Thyroid gland (tissue), 4 donors: Measurements from ENCODE around the gene LAMTOR4.

Source experiments
- POLR2A ChIP-seq, 2 donors: fragments of 450-650 bp; IDR thresholded peaks; one replicate each; pipeline ENCODE4 v1.6.1; 2017; ENCODE audit warnings: antibody characterized with exemption in 2 of 2, mild to moderate bottlenecking in 2 of 2, moderate library complexity in 1 of 2
- TF ChIP-seq, protein P1 (sequence below), 6 experiments: fragments of 200-600 bp in 3 of 6; fragments of 450-650 bp in 3 of 6; sonication (generic) in 3 of 6; IDR thresholded peaks; one replicate each; pipeline ENCODE4 v1.5.1; 2016 to 2019; ENCODE audit warnings: antibody characterized with exemption in 6 of 6, mild to moderate bottlenecking in 2 of 6, inconsistent platforms in 1 of 6, moderate library complexity in 1 of 6

DNA sequence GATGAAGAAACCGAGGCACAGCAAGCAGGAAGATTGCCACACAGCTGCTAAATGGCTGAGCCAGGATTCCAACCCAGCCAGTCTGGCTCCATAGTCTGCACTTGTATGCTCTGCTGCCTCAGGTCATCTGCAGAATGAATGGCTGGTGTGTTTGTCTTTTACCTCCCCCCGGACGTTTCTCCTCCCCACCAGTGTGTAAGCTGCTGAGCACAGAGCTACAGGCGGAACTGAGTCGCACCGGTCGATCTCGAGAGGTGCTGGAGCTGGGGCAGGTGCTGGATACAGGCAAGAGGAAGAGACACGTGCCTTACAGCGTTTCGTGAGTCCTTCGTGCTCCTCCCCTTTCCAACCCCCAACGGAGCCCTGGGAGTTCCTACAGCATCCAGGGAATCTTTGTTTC is 26.7 kb upstream of the LAMTOR4 start:
- TF ChIP-seq, protein P1, sequence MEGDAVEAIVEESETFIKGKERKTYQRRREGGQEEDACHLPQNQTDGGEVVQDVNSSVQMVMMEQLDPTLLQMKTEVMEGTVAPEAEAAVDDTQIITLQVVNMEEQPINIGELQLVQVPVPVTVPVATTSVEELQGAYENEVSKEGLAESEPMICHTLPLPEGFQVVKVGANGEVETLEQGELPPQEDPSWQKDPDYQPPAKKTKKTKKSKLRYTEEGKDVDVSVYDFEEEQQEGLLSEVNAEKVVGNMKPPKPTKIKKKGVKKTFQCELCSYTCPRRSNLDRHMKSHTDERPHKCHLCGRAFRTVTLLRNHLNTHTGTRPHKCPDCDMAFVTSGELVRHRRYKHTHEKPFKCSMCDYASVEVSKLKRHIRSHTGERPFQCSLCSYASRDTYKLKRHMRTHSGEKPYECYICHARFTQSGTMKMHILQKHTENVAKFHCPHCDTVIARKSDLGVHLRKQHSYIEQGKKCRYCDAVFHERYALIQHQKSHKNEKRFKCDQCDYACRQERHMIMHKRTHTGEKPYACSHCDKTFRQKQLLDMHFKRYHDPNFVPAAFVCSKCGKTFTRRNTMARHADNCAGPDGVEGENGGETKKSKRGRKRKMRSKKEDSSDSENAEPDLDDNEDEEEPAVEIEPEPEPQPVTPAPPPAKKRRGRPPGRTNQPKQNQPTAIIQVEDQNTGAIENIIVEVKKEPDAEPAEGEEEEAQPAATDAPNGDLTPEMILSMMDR (IDR thresholded peaks at IDR 0.05) = no peak
- TF ChIP-seq POLR2A (IDR thresholded peaks at IDR 0.05) = no peak
